Measurements from ENCODE around the gene S100A5. TPM values are rescaled to one million over a fixed set of nuclear protein-coding genes. Genes with fewer than 3 reads are reported as not detected.
A peak's percentile ranks its signal among the peaks of the same experiment; 100 is the strongest.

The S100A5 gene
- total RNA-seq, 1 donor from 2014 or later = not detected

- no peak for DNase-seq
These were observed 33.8 kb downstream of the S100A5 start for GRCh38 chr1:153506831-153507413.

GRCh38 chr1:153506386-153506785 lies 34.3 kb downstream of the S100A5 start:
- no peak for DNase-seq

- DNase-seq = no peak
These were observed 35.2 kb downstream of the S100A5 start for GRCh38 chr1:153505576-153505975.

- no peak for DNase-seq
These were observed 37.0 kb downstream of the S100A5 start for GRCh38 chr1:153503766-153504165.

GRCh38 chr1:153498746-153499145 lies 42.0 kb downstream of the S100A5 start:
- no peak for DNase-seq

GRCh38 chr1:153495536-153495935 lies 45.2 kb downstream of the S100A5 start:
- DNase-seq = no peak

- peak; percentile 23 for DNase-seq
These were observed 45.7 kb downstream of the S100A5 start for GRCh38 chr1:153494976-153495535.

- DNase-seq = no peak
These were observed 47.3 kb downstream of the S100A5 start for GRCh38 chr1:153493343-153493960.

- DNase-seq = peak; percentile 37
These were observed 50.3 kb downstream of the S100A5 start for GRCh38 chr1:153490272-153491051.

GRCh38 chr1:153488731-153489130 lies 52.0 kb downstream of the S100A5 start:
- peak; percentile 6 for DNase-seq

GRCh38 chr1:153487707-153488106 lies 53.0 kb downstream of the S100A5 start:
- no peak for DNase-seq

Other genes with a start within 250 kb of the S100A5 start
- gene PGLYRP3, start 228.0 kb downstream of the S100A5 start, total RNA-seq = not detected
- gene PGLYRP4, start 192.1 kb downstream of the S100A5 start, total RNA-seq = not detected
- gene S100A9, start 183.1 kb downstream of the S100A5 start, total RNA-seq = 26.5 TPM
- gene S100A12, start 165.3 kb downstream of the S100A5 start, total RNA-seq = 4.1 TPM
- gene S100A8, start 149.9 kb downstream of the S100A5 start, total RNA-seq = 3.9 TPM
- not detected for gene S100A7A, start 124.4 kb downstream of the S100A5 start, total RNA-seq
- gene S100A7, start 80.3 kb downstream of the S100A5 start, total RNA-seq = not detected
- 9.2 TPM for gene S100A6, start 4.9 kb downstream of the S100A5 start, total RNA-seq
- gene S100A4, start 4.9 kb upstream of the S100A5 start, total RNA-seq = 0.62 TPM
- not detected for gene S100A3, start 8.3 kb upstream of the S100A5 start, total RNA-seq
- gene S100A2, start 24.9 kb upstream of the S100A5 start, total RNA-seq = not detected
- 13.3 TPM for gene S100A16, start 72.2 kb upstream of the S100A5 start, total RNA-seq
- 0.47 TPM for gene S100A14, start 75.4 kb upstream of the S100A5 start, total RNA-seq
- 5.3 TPM for gene S100A13, start 86.6 kb upstream of the S100A5 start, total RNA-seq
- gene S100A1, start 87.5 kb upstream of the S100A5 start, total RNA-seq = 0.47 TPM
- 77.0 TPM for gene CHTOP, start 93.1 kb upstream of the S100A5 start, total RNA-seq
- 36.3 TPM for gene SNAPIN, start 117.8 kb upstream of the S100A5 start, total RNA-seq
- 177 TPM for gene ILF2, start 130.1 kb upstream of the S100A5 start, total RNA-seq
- 0.16 TPM for gene NPR1, start 137.8 kb upstream of the S100A5 start, total RNA-seq
- gene INTS3, start 187.1 kb upstream of the S100A5 start, total RNA-seq = 33.2 TPM
- gene SLC27A3, start 234.5 kb upstream of the S100A5 start, total RNA-seq = 14.5 TPM